Measurements from ENCODE around the gene RNPEP. TPM values are rescaled to one million over a fixed set of nuclear protein-coding genes. Genes with fewer than 3 reads are reported as not detected.
"Not testable (repeated sequence)": the region's sequence is repeated elsewhere in the genome, so short reads cannot be mapped to it uniquely, and the experiment has no call there.

The RNPEP gene
- total RNA-seq, 1 donor: 93.7 TPM

DNA sequence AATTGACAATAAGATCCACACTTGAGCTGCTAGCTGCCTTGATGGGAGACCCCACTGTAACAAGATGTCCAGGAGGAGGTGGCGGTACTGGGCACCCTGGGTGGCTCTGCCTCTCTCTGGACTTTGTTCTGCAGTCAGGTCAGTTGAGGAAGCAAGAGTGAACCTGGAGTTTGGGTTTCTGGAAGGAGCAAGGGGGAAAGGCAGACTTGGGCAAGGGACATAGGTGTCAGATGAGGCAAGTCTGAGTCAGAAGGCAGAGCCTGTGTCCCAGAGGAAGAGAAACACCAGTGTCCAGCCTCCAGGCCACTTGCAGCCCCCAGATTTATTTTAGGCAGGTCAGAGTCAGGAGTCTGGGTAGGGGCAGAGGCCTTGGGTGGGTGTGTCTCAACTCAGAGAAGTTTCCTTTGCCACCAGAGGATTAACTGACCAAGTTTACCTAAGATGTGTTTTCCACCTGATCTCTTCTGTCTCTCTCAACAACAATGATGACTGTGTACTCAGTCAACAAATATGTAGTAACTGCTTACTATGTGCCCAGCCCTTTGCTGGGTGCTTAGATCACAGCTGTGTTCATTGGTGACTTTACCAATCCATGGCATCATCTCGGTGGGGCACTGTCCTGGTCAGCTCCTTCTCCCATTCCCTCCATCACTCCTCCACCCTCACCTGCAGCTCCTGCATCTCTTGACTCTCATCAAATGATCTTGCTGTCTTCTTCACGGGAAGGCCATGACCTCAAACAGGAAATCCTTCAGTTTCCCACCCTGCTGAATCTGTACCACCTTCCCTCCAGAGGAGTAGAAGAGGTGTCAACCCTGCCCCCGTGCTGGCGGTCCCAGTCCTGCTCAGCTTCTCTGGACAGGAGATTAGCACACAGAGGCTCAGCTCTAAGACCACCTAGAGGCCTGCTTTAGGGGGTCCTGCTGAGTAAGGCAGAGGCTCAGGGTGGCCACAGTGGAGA is 64.6 kb downstream of the RNPEP start:
- no peak for DNase-seq (ENCODE audit: low read depth)
- H3K4me3 ChIP-seq (ENCODE audit: low read depth, low read length): no peak overlapping the region
- TF ChIP-seq, protein P1, sequence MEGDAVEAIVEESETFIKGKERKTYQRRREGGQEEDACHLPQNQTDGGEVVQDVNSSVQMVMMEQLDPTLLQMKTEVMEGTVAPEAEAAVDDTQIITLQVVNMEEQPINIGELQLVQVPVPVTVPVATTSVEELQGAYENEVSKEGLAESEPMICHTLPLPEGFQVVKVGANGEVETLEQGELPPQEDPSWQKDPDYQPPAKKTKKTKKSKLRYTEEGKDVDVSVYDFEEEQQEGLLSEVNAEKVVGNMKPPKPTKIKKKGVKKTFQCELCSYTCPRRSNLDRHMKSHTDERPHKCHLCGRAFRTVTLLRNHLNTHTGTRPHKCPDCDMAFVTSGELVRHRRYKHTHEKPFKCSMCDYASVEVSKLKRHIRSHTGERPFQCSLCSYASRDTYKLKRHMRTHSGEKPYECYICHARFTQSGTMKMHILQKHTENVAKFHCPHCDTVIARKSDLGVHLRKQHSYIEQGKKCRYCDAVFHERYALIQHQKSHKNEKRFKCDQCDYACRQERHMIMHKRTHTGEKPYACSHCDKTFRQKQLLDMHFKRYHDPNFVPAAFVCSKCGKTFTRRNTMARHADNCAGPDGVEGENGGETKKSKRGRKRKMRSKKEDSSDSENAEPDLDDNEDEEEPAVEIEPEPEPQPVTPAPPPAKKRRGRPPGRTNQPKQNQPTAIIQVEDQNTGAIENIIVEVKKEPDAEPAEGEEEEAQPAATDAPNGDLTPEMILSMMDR (IDR thresholded peaks at IDR 0.05; ENCODE audit: insufficient read depth, low read depth, low read length): no peak

- DNase-seq (ENCODE audit: low read depth): no peak
- TF ChIP-seq, protein P1 (IDR thresholded peaks at IDR 0.05; ENCODE audit: insufficient read depth, low read depth, low read length): no peak
- H3K4me3 ChIP-seq (ENCODE audit: low read depth, low read length): no peak overlapping the region
These were observed 65.5 kb downstream of the RNPEP start for GRCh38 chr1:202047977-202048376.

DNA sequence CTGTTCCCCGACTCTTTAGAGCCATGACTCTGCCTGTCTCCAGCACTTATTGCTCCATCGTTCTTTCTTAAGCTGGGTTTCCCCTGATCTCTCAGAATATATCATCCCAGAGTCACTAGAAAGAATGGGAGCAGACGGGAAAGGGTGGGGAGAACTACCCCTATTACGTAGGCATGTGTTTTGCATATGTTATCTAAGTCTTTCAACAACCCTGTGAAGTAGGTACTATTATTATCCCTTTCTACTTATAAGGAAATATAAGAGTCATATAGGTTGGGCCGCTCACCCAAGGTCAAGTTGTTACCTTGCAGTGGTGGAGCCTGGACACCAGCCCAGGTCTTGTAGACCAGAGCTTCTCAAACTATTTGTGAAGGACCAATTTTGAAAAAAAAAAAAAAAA is 66.7 kb downstream of the RNPEP start:
- TF ChIP-seq, protein P1 (IDR thresholded peaks at IDR 0.05; ENCODE audit: insufficient read depth, low read depth, low read length): no peak
- no peak overlapping the region for H3K4me3 ChIP-seq (ENCODE audit: low read depth, low read length)
- peak; percentile 33 for DNase-seq (ENCODE audit: low read depth)

GRCh38 chr1:202054094-202054493 is 71.6 kb downstream of the RNPEP start:
- no peak overlapping the region for H3K4me3 ChIP-seq (ENCODE audit: low read depth, low read length)
- TF ChIP-seq, protein P1 (IDR thresholded peaks at IDR 0.05; ENCODE audit: insufficient read depth, low read depth, low read length): no peak
- DNase-seq (ENCODE audit: low read depth): no peak

GRCh38 chr1:202054673-202055072 is 72.2 kb downstream of the RNPEP start:
- not testable (repeated sequence) for DNase-seq (ENCODE audit: low read depth); H3K4me3 ChIP-seq (ENCODE audit: low read depth, low read length)

Small RNA genes lying within 50 kb of the gene (small RNA-seq; reads per million reads assigned to genes)
- gene AL691482.1: not detected
- gene AL691482.2: not detected
- gene MIR6740: not detected
- gene RF00156: not detected

Other genes starting within 250 kb of the RNPEP start
- 28.3 and 28.9 TPM in 2 replicates for gene IPO9, start 153.5 kb upstream of the RNPEP start, total RNA-seq
- 19.0 and 25.0 TPM in 2 replicates for gene SHISA4, start 93.8 kb upstream of the RNPEP start, total RNA-seq
- 44.1 and 50.1 TPM in 2 replicates for gene LMOD1, start 36.1 kb upstream of the RNPEP start, total RNA-seq
- gene TIMM17A, start 27.1 kb upstream of the RNPEP start, total RNA-seq: 58.9 and 94.1 TPM in 2 replicates
- 0.32 and 3.9 TPM in 2 replicates for gene ELF3, start 27.9 kb downstream of the RNPEP start, total RNA-seq
- under 0.01 TPM in 1 of 2 replicates, not detected in the other for gene GPR37L1, start 140.3 kb downstream of the RNPEP start, total RNA-seq
- 18.7 and 28.5 TPM in 2 replicates for gene ARL8A, start 162.1 kb downstream of the RNPEP start, total RNA-seq
- gene PTPN7, start 178.0 kb downstream of the RNPEP start, total RNA-seq: not detected in 2 replicates
- not detected in 2 replicates for gene LGR6, start 211.2 kb downstream of the RNPEP start, total RNA-seq

Data from fibroblast of villous mesenchyme (primary cell).